AG09309 (cell line): ENCODE measurements around the gene GSTA3.
A peak's percentile ranks its signal among the peaks of the same experiment; 100 is the strongest.
"Not testable (repeated sequence)": the region's sequence is repeated elsewhere in the genome, so short reads cannot be mapped to it uniquely, and the experiment has no call there.

ENCODE experiments used
- DNase-seq: peaks from one replicate; pipeline ENCODE4 v3.0.0-alpha.2; 2010; ENCODE audit warnings: low read depth
- H3K4me3 ChIP-seq: 2 replicates; pipeline ENCODE4 v1.5.1; 2011; ENCODE audit warnings: mild to moderate bottlenecking, low read depth, low read length, moderate library complexity; ENCODE audit not compliant: control insufficient read depth
- CTCF ChIP-seq: IDR thresholded peaks from 2 replicates; pipeline ENCODE4 v1.5.1; 2011; ENCODE audit warnings: mild to moderate bottlenecking, low read depth, low read length, inconsistent platforms; ENCODE audit not compliant: insufficient read depth, control insufficient read depth; ENCODE audit errors: missing control alignments

The GSTA3 gene

DNA sequence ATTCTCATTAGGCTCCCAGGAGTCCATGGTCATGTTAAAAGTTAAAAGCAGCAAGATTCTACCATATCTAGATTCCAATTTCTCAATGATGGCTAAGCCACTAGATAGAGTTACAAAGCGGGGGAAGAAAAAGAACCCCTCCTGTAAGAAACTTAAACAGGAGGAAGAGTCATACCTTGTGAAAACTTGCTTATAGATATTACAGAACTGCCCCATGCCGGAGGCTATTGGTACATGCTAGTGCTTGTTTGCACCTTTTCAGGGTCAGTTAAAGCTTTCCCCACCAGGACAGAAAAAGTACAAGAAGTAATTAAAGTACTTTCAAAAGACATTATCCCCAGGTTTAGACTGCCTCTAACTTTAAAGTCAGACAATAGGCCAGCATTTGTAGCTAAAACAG lies 15.5 kb upstream of the GSTA3 start:
- TF ChIP-seq CTCF, result no peak
- DNase-seq, result no peak
- no peak overlapping the region for H3K4me3 ChIP-seq

DNA sequence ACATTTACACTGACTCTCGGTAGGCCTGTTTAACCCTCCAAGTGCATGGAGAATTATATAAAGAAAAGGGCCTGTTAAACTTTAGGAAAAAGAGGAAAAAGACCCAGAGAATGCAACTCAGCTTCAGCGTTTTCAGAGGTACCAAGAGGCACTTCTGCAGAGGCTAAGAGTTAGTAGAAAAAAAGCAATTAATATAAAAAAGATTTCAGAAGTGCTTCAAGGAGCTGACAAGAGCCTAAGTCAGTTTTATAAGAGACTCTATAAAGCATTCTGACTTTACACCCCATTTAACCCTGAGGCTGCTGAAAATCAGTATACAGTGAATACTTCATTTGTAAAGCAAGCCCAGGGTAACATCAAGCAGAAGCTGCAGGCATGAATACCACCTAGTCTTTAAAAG lies 14.2 kb upstream of the GSTA3 start:
- not testable (repeated sequence) for DNase-seq, H3K4me3 ChIP-seq

DNA sequence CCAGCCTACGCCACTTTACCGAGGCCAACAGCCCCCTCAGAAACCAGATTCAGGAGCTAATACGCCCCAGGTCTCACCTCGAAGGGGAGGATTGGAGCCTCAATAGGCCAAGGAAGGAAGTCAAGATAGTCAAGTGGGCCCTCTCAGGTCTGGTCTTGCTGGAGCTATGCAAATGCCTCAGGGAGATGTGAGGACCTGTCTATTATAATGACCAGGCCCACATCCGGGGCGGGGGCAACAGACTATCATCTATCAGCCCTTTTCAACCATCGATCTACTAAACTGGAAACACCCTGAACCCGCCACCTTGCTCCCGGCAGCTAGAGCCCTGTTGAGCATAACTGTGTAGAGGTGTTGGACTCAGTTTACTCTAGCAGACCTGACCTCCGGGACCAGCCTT lies 12.7 kb upstream of the GSTA3 start:
- DNase-seq, result no peak
- H3K4me3 ChIP-seq, result no peak overlapping the region
- TF ChIP-seq CTCF, result no peak

DNA sequence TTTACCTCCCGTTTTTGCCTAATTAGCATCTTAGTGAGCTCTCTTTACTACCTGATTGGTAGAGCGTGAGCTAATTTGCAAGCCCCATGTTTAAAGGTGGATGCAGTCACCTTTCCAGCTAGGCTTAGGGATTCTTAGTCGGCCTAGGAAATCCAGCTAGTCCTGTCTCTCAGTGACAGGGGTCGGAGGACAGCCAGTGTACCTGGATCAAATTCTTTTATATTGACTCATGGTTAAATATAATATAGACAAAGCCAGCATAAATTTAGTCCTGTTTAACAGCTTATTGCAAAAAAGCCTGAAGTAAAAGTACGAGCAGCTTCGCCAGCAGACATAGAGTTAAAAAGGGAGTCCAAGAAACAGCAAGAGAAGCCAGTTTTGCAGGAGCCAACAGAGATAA lies 12.2 kb upstream of the GSTA3 start:
- H3K4me3 ChIP-seq, result no peak overlapping the region
- no peak for DNase-seq
- TF ChIP-seq CTCF, result no peak

DNA sequence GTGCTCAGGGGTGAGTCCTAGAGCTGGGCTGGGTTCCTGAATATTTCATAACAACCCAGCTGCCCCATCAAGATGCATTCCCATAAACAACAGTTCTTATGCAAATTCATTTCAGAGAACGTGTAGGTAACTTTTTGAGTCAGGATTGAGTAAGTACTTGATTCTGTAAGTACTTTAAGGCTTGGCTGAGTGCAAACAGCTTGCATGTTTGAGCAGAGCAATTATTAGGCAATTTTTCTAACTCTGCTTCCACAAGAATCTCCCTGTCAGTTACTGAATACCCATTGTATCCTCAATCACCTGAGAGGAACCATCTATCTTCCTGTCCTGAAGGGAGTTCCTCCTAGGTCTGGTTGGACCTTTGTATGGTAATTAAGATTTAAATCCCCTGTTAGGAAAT lies 10.0 kb upstream of the GSTA3 start:
- not testable (repeated sequence) for H3K4me3 ChIP-seq, DNase-seq

DNA sequence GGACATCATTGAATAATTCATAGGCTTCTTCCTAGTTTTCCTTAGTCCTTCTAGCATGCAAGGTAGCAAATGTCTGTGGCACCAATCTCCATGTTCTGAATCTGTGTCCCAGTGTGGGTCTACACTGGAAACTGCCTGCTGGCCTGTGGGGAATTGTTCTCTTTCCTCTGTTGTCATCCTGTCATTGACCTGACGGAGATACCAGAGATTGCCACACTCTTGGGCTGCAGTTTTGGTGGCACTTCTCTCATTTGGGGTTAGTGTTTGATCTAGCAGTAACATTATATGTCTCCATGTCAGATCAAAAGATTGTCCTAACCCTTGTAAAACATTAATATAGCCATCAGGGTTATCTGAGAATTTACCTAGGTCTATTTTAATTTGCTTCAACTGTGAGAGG lies 9.3 kb upstream of the GSTA3 start:
- not testable (repeated sequence) for H3K4me3 ChIP-seq, DNase-seq

DNA sequence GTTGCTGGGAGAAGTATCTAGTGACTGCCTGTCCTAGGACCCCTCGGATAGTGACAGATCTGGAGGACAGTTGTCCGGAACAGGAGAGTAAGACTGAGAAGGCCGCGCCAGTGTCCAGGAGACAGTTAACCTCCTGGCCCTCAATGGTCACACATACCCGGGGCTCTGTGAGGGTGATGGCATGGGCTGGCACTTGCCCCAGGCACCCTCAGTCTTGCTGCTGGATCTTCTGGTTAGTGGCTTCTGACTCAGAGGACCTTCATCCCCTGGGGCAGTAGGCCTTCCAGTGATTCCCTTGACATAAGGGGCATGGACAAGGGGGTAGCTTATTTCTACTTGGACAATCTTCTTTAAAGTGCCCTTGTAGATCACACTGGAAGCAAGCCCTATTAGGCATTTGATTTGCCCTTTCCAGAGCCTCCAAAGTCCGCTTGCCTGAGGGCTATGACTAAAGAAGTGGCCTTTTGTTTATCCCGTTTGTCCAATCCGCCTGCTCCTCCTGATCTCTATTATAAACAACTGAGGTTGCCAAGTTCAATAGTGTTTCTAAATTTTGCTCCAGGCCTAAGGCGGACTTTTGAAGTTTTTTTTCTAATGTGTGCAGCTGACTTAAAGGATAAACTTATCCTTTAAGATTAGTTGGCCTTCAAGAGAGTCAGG lies 8.7 kb upstream of the GSTA3 start:
- DNase-seq, result peak; percentile 51

DNA sequence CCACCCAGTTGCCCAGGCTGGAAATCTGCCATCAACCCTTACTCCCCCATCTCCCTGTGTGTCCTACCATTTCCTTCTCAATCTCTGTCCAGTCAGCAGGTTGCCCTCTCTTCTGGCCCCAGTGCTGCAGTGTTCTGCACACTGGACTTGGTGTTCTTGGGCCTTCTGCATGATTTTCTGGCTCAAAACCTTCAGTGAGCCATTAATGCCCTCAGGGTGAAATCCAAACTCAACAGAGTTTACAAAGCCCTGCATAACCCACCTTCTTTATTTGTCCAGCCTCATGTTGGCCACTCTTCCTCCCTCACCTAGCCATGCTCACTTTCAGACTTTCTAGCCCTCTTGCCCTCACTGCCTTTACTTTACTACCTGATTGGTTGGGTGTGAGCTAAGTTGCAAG lies 5.0 kb upstream of the GSTA3 start:
- no peak overlapping the region for H3K4me3 ChIP-seq
- no peak for TF ChIP-seq CTCF
- no peak for DNase-seq

More for the DNA sequence above, 8.7 kb upstream of the GSTA3 start:
- not testable (repeated sequence) for H3K4me3 ChIP-seq

DNA sequence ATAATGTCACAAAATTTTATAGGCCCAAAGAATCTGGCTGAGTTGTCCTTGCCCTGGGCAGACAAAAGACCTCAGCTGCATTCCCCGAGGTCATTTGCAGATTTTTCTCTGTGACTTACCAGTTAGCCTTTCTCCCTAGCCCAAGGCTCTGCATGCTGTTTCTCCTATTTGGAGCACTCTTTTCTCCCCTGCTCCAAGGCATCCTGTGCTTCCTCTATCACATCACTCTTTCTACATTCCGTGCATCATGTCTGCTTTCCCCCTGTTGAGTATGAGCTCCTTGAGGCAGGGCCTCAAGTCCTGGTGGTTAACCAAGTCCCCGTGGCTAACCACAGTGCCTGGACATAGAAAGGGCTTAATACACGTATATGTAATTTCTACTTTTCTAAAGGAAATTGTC lies 593 bp upstream of the GSTA3 start:
- no peak for TF ChIP-seq CTCF
- H3K4me3 ChIP-seq, result no peak overlapping the region
- no peak for DNase-seq
